HCT116 (cell line): ENCODE measurements around the gene ADPRS. TPM values are rescaled to one million over a fixed set of nuclear protein-coding genes. Genes with fewer than 3 reads are reported as not detected.

Source experiments
- ATAC-seq: fragments of 200-7000 bp; cut with Tn5 transposase; 2 replicates; pipeline ENCODE4 v1.9.1; 2020; ENCODE audit warnings: mild to moderate bottlenecking, moderate library complexity
- BruUV-seq: library from RNA; stranded (reverse); fragments of 400-500 nt; replicated peaks from 2 replicates; lab custom pipeline; 2021; lab: Mats Ljungman, UMichigan
- CTCF ChIA-PET: fragments of 300-600 bp; sonication (Branson Sonifier 250); formaldehyde crosslinking; loops from one replicate; lab custom pipeline; 2021; ENCODE audit warnings: antibody characterized with exemption; lab: Charles Lee
- POLR2A ChIA-PET: fragments of 300-600, 350-600 bp; sonication (Branson Sonifier 250); formaldehyde crosslinking; loops from one replicate; lab custom pipeline; 2021; ENCODE audit warnings: antibody characterized with exemption; lab: Charles Lee
- RAD21 ChIA-PET, 2 experiments: fragments of 300-600 bp; sonication (Branson Sonifier 250); formaldehyde crosslinking; loops; one replicate each; lab custom pipeline; 2023; ENCODE audit warnings: low total read pairs in 2 of 2; ENCODE audit not compliant: uncharacterized antibody in 2 of 2, unreplicated experiment in 2 of 2, low non-redundant PET in 1 of 2; lab: Charles Lee
- DNase-seq: peaks from one replicate; pipeline ENCODE4 v3.0.0-alpha.2; 2010; ENCODE audit warnings: low read depth, low spot score
- H2AFZ ChIP-seq: fragments of 200-600 bp; shearing (Covaris generic), sonication (generic); 2 replicates; pipeline ENCODE4 v1.6.1; 2017; ENCODE audit warnings: low read depth, mixed run types, mixed read lengths, antibody characterized with exemption, low read length; ENCODE audit not compliant: poor library complexity, severe bottlenecking
- H3K27ac ChIP-seq: 2 replicates; pipeline ENCODE4 v1.5.1; 2012; ENCODE audit warnings: low read depth, low read length
- H3K27me3 ChIP-seq: fragments of 200-600 bp; sonication (generic); 2 replicates; pipeline ENCODE4 v1.6.1; 2016; ENCODE audit warnings: mixed run types, low read length, mixed read lengths; ENCODE audit not compliant: insufficient read depth
- H3K36me3 ChIP-seq, 2 experiments: fragments of 200-500 bp in 1 of 2; fragments of 200-600 bp in 1 of 2; sonication (Bioruptor generic) in 1 of 2; sonication (generic) in 1 of 2; 2 replicates each; pipeline versions ENCODE4 v1.5.1 to v1.6.1; 2014 to 2016; ENCODE audit warnings: low read length in 2 of 2, inconsistent platforms in 1 of 2, mixed read lengths in 1 of 2, mixed run types in 1 of 2; ENCODE audit not compliant: insufficient read depth in 2 of 2, control insufficient read depth in 1 of 2
- H3K4me1 ChIP-seq, 2 experiments: fragments of 200-600 bp in 1 of 2; sonication (generic) in 1 of 2; 2 replicates each; pipeline versions ENCODE4 v1.5.1 to v1.6.1; 2012 to 2017; ENCODE audit warnings: low read length in 2 of 2, inconsistent platforms in 1 of 2, mild to moderate bottlenecking in 1 of 2, mixed read lengths in 1 of 2, mixed run types in 1 of 2, moderate library complexity in 1 of 2; ENCODE audit not compliant: insufficient read depth in 2 of 2, control insufficient read depth in 1 of 2
- H3K4me2 ChIP-seq: fragments of 200-600 bp; sonication (generic); 2 replicates; pipeline ENCODE4 v1.6.1; 2017; ENCODE audit warnings: mixed run types, low read length, mixed read lengths
- H3K4me3 ChIP-seq, 2 experiments: fragments of 200-600 bp in 1 of 2; sonication (generic) in 1 of 2; replicated peaks in 1 of 2; 2 replicates each; pipeline ENCODE4 v1.5.1; 2011 to 2016; ENCODE audit warnings: low read length in 2 of 2, control low read depth in 1 of 2, low read depth in 1 of 2, mild to moderate bottlenecking in 1 of 2, mixed read lengths in 1 of 2, mixed run types in 1 of 2
- H3K79me2 ChIP-seq: fragments of 200-600 bp; sonication (generic); 2 replicates; pipeline ENCODE4 v1.6.1; 2017; ENCODE audit warnings: mild to moderate bottlenecking, mixed run types, low read length, moderate library complexity, mixed read lengths; ENCODE audit not compliant: insufficient read depth
- H3K9ac ChIP-seq: fragments of 200-600 bp; sonication (generic); 2 replicates; pipeline ENCODE4 v1.6.1; 2016; ENCODE audit warnings: low read length, mixed read lengths
- H3K9me2 ChIP-seq: fragments of 200-600 bp; sonication (generic), shearing (Covaris generic); 2 replicates; pipeline ENCODE4 v1.6.1; 2017; ENCODE audit warnings: mixed run types, mild to moderate bottlenecking, moderate library complexity; ENCODE audit not compliant: insufficient read depth
- H3K9me3 ChIP-seq, 2 experiments: fragments of 200-500 bp in 1 of 2; fragments of 200-600 bp in 1 of 2; sonication (Bioruptor generic) in 1 of 2; sonication (generic) in 1 of 2; 2 replicates each; pipeline ENCODE4 v1.6.1; 2014 to 2017; ENCODE audit warnings: low read length in 2 of 2, mixed read lengths in 2 of 2, inconsistent platforms in 1 of 2, low read depth in 1 of 2, mild to moderate bottlenecking in 1 of 2, mixed run types in 1 of 2, moderate library complexity in 1 of 2; ENCODE audit not compliant: control insufficient read depth in 1 of 2, insufficient read depth in 1 of 2
- H4K20me1 ChIP-seq: fragments of 200-600 bp; sonication (generic), shearing (Covaris generic); 2 replicates; pipeline ENCODE4 v1.6.1; 2017; ENCODE audit warnings: mixed run types, mild to moderate bottlenecking, moderate library complexity; ENCODE audit not compliant: insufficient read depth
- ATF3 ChIP-seq: IDR thresholded peaks from 2 replicates; pipeline ENCODE4 v1.6.1; 2012
- CBX3 ChIP-seq: IDR thresholded peaks from 2 replicates; pipeline ENCODE4 v1.6.1; 2012; ENCODE audit warnings: low read depth
- CEBPB ChIP-seq: IDR thresholded peaks from 2 replicates; pipeline ENCODE4 v1.6.1; 2012; ENCODE audit warnings: low read depth
- CTCF ChIP-seq, 3 experiments: fragments of 200-600 bp in 1 of 3; sonication (generic) in 1 of 3; IDR thresholded peaks in 2 of 3; conservative IDR thresholded peaks in 1 of 3; 2 replicates each; pipeline ENCODE4 v1.5.1; 2012 to 2017; ENCODE audit warnings: low read depth in 2 of 3, low read length in 2 of 3, antibody characterized with exemption in 1 of 3, borderline replicate concordance in 1 of 3, control low read depth in 1 of 3, mild to moderate bottlenecking in 1 of 3, mixed read lengths in 1 of 3, mixed run types in 1 of 3, moderate library complexity in 1 of 3; ENCODE audit not compliant: insufficient read depth in 1 of 3
- ELF1 ChIP-seq: IDR thresholded peaks from 2 replicates; pipeline ENCODE4 v1.6.1; 2012; ENCODE audit warnings: low read depth, borderline replicate concordance
- FOSL1 ChIP-seq: IDR thresholded peaks from 2 replicates; pipeline ENCODE4 v1.6.1; 2012; ENCODE audit warnings: low read depth
- POLR2AphosphoS5 ChIP-seq: IDR thresholded peaks from 2 replicates; pipeline ENCODE4 v1.6.1; 2011; ENCODE audit warnings: mild to moderate bottlenecking, low read depth, low read length, moderate library complexity
- SIN3A ChIP-seq: IDR thresholded peaks from 2 replicates; pipeline ENCODE4 v1.6.1; 2012; ENCODE audit warnings: low read depth
- SP1 ChIP-seq: IDR thresholded peaks from 2 replicates; pipeline ENCODE4 v1.6.1; 2012; ENCODE audit warnings: low read depth
- YY1 ChIP-seq: IDR thresholded peaks from 2 replicates; pipeline ENCODE4 v1.6.1; 2011; ENCODE audit warnings: low read length, low read depth, moderate library complexity, mild to moderate bottlenecking; ENCODE audit not compliant: insufficient replicate concordance; ENCODE audit errors: extremely low read depth
- ZFX ChIP-seq: fragments of 450-650 bp; IDR thresholded peaks from 2 replicates; pipeline ENCODE4 v1.6.1; 2017
- ZNF274 ChIP-seq: fragments of 200-500 bp; sonication (Bioruptor generic); IDR thresholded peaks from 2 replicates; pipeline ENCODE4 v1.6.1; 2014; ENCODE audit warnings: mild to moderate bottlenecking, low read depth, low read length, inconsistent platforms
- intact Hi-C: fragments of 100-400 bp; cut with micrococcal nuclease; formaldehyde crosslinking; loops from 2 replicates; pipeline ENCODE4 v1.10.0; 2022
- total RNA-seq: library from RNA; stranded (reverse); gene quantifications from one replicate; pipeline ENCODE4 v1.2.1, GENCODE V29; 2021; ENCODE audit not compliant: unreplicated experiment

The ADPRS gene
- total RNA-seq, 1 experiment from 2014 or later: 28.2 TPM

DNA sequence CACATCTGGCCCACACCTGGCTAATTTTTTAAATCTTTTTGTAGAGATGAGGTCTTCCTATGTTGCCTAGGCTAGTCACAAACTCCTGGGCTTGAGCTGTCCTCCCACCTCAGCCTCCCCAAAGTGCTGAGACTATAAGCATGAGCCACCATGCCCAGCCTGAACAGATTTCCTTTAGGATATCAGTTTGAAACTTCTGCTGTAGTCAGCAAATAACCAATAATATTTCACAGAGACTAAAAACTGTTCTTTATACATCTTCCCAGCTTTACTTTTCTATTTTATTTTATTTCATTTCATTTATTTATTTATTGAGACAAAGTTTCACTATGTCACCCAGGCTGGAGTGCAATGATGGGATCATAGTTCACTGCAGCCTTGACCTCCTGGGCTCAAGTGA lies 34.7 kb upstream of the ADPRS start:
- intact Hi-C loops: no loop called here
- BruUV-seq: no TSS peak

More for the DNA sequence above, 34.7 kb upstream of the ADPRS start:
- Histone ChIP-seq H4K20me1 (no peaks in the 10 kb centered on the region), H3K36me3 (peaks cover 0 to 3% of the 10 kb centered on the region in 2 experiments), H3K4me3 (no peak overlapping the region), H3K9me2 (no peaks in the 10 kb centered on the region), H3K4me2 (no peak overlapping the region), H3K9ac (no peak overlapping the region), H3K9me3 (no peaks in the 10 kb centered on the region), H2AFZ (no peak overlapping the region), H3K4me1 (no peaks in the 10 kb centered on the region), H3K27ac (no peak overlapping the region), H3K27me3 (no peaks in the 10 kb centered on the region), H3K79me2 (no peaks in the 10 kb centered on the region)
- no peak for DNase-seq
- POLR2A ChIA-PET: no interaction called here
- RAD21 ChIA-PET: interaction anchor here in 1 of 2 experiments (0.7 kb wide), 1 partner anchor 368 kb away, joined by 4 read pairs; no protein-coding TSS in a partner anchor
- ATAC-seq: no peak
- CTCF ChIA-PET: no interaction called here
- no peak for TF ChIP-seq ATF3
- no peak for TF ChIP-seq ZNF274
- TF ChIP-seq CEBPB: no peak
- no peak for TF ChIP-seq SIN3A
- no peak for TF ChIP-seq CBX3
- no peak for TF ChIP-seq POLR2AphosphoS5
- TF ChIP-seq CTCF (IDR thresholded peaks at IDR 0.05 in 2 of 3, conservative IDR thresholded peaks at IDR 0.05 in 1 of 3; ENCODE audit: borderline replicate concordance in 1 of 3, insufficient read depth in 1 of 3, low read depth in 2 of 3, low read length in 2 of 3): no peak
- no peak for TF ChIP-seq SP1
- no peak for TF ChIP-seq ZFX
- TF ChIP-seq FOSL1: no peak
- TF ChIP-seq ELF1: no peak
- TF ChIP-seq YY1: no peak
